ENCODE results near the gene AGPAT1.

DNA sequence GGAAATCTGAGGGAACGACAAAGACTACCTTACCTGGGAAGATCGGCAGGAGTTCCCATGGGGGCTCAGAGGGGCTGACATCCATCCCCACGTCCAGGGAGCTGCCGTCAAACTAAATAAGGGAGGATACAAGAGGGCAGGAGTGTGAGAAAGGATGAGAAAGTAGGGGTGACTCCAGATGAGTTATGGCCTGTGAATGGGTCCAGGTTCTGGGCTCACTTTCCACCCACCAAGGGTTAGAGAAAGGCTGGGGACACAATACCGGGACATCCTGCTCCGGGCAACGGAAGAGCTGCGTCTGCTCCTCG, 48.5 kb downstream of the AGPAT1 start:
- TF ChIP-seq, protein P1, sequence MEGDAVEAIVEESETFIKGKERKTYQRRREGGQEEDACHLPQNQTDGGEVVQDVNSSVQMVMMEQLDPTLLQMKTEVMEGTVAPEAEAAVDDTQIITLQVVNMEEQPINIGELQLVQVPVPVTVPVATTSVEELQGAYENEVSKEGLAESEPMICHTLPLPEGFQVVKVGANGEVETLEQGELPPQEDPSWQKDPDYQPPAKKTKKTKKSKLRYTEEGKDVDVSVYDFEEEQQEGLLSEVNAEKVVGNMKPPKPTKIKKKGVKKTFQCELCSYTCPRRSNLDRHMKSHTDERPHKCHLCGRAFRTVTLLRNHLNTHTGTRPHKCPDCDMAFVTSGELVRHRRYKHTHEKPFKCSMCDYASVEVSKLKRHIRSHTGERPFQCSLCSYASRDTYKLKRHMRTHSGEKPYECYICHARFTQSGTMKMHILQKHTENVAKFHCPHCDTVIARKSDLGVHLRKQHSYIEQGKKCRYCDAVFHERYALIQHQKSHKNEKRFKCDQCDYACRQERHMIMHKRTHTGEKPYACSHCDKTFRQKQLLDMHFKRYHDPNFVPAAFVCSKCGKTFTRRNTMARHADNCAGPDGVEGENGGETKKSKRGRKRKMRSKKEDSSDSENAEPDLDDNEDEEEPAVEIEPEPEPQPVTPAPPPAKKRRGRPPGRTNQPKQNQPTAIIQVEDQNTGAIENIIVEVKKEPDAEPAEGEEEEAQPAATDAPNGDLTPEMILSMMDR (IDR thresholded peaks at IDR 0.05; ENCODE audit: insufficient read depth, low read length, poor library complexity, severe bottlenecking): no peak
- no peak for TF ChIP-seq EZH2phosphoT487 (conservative IDR thresholded peaks at IDR 0.05; ENCODE audit: low read length)
